Right forelimb (tissue), 1 donor: ENCODE measurements around the gene LAMA2.

Experiments
- DNase-seq: peaks from one replicate; pipeline ENCODE4 v3.0.0-alpha.2; 2018

Gene LAMA2

GRCh38 chr6:129552413-129552812 is 669.5 kb downstream of the LAMA2 start:
- no peak for DNase-seq

GRCh38 chr6:129555206-129555832 is 672.4 kb downstream of the LAMA2 start:
- no peak for DNase-seq

GRCh38 chr6:129558248-129558647 is 675.3 kb downstream of the LAMA2 start:
- DNase-seq = no peak

- DNase-seq = no peak
Measured at GRCh38 chr6:129565366-129565765, 682.4 kb downstream of the LAMA2 start.

- DNase-seq = no peak
Measured at GRCh38 chr6:129565811-129566210, 682.9 kb downstream of the LAMA2 start.
